ENCODE data around the gene RAB34.

RAB34 gene

GRCh38 chr17:28675490-28675889 is 42.2 kb downstream of the RAB34 start:
- no peak for DNase-seq

GRCh38 chr17:28669918-28670317 is 47.8 kb downstream of the RAB34 start:
- no peak for DNase-seq

GRCh38 chr17:28667870-28668269 is 49.8 kb downstream of the RAB34 start:
- no peak for DNase-seq

GRCh38 chr17:28665994-28666393 is 51.7 kb downstream of the RAB34 start:
- DNase-seq = no peak

Measured in femur (tissue), 1 donor.